HUES48 (cell line): ENCODE results near the gene ALOXE3.

Experiments used
- H3K27ac ChIP-seq: one replicate; pipeline ENCODE4 v1.7.0; 2013; ENCODE audit warnings: low read depth, low read length, inconsistent platforms
- H3K27me3 ChIP-seq: 2 replicates; pipeline ENCODE4 v1.6.1; 2013; ENCODE audit warnings: mild to moderate bottlenecking, low read length; ENCODE audit not compliant: control insufficient read depth, insufficient read depth
- H3K36me3 ChIP-seq: 2 replicates; pipeline ENCODE4 v1.6.1; 2013; ENCODE audit warnings: low read length; ENCODE audit not compliant: control insufficient read depth, insufficient read depth
- H3K4me1 ChIP-seq: 2 replicates; pipeline ENCODE4 v1.6.1; 2013; ENCODE audit warnings: mild to moderate bottlenecking, low read length; ENCODE audit not compliant: control insufficient read depth, insufficient read depth
- H3K4me3 ChIP-seq: 2 replicates; pipeline ENCODE4 v1.5.1; 2013; ENCODE audit warnings: mild to moderate bottlenecking, low read depth, low read length
- H3K9ac ChIP-seq: 2 replicates; pipeline ENCODE4 v1.6.1; 2013; ENCODE audit warnings: mild to moderate bottlenecking, low read depth, low read length, moderate library complexity
- H3K9me3 ChIP-seq: 2 replicates; pipeline ENCODE4 v1.6.1; 2013; ENCODE audit warnings: low read length; ENCODE audit not compliant: control insufficient read depth, insufficient read depth

Gene ALOXE3

DNA sequence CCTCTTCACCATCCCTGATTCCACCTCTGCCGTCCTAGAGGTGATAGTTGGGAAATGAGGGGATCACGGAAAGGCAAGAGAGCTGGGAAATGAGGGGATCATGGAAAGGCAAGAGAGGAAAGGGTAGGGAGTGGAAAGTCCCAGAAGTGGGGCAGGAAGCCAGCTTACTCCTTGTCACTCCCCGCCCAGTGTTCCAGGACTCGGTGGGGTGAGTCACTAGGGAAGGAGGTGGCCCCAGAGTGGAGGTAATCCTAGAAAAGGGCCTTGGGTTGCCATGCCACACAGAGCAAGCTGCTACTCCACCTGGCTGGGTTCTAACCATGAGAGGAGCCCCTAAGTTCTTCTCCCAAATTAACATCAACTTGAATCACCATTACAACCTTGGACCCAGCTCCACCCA, 14.8 kb downstream of the ALOXE3 start:
- no peaks in the 10 kb centered on the region for H3K4me1 ChIP-seq
- H3K36me3 ChIP-seq = no peaks in the 10 kb centered on the region
- H3K9me3 ChIP-seq = no peaks in the 10 kb centered on the region
- H3K9ac ChIP-seq = no peak overlapping the region
- H3K4me3 ChIP-seq = no peak overlapping the region
- peaks cover 6% of the 10 kb centered on the region for H3K27me3 ChIP-seq
- no peak overlapping the region for H3K27ac ChIP-seq

DNA sequence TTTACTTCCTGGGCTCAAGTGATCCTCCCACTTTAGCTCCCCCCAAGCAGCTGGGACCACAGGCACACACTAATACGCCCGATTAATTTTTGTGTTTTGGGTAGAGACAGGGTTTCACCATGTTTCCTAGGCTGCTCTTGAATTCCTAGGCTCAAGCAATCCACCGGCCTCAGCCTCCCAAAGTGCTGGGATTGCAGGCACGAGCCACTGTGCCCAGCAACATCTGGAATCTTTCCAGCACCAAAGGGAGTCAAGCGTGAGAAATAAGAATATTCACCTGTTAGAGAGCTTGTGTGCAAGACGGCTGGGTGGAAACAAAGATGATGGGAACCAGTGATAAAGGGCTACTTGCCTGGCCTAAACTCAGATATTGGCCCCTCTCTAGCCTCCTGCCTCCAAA, 16.6 kb downstream of the ALOXE3 start:
- no peak overlapping the region for H3K9ac ChIP-seq
- no peak overlapping the region for H3K27ac ChIP-seq
- no peaks in the 10 kb centered on the region for H3K4me1 ChIP-seq
- no peaks in the 10 kb centered on the region for H3K36me3 ChIP-seq
- no peaks in the 10 kb centered on the region for H3K27me3 ChIP-seq
- no peaks in the 10 kb centered on the region for H3K9me3 ChIP-seq
- no peak overlapping the region for H3K4me3 ChIP-seq

- Histone ChIP-seq H3K9ac (no peak overlapping the region), H3K27ac (no peak overlapping the region), H3K4me3 (no peak overlapping the region), H3K36me3 (no peaks in the 10 kb centered on the region), H3K27me3 (no peaks in the 10 kb centered on the region), H3K4me1 (no peaks in the 10 kb centered on the region), H3K9me3 (no peaks in the 10 kb centered on the region)
Observed at GRCh38 chr17:8100763-8101162, 17.6 kb downstream of the ALOXE3 start.

- H3K9ac ChIP-seq = no peak overlapping the region
- no peaks in the 10 kb centered on the region for H3K9me3 ChIP-seq
- no peaks in the 10 kb centered on the region; the same call in 1 of the 2 replicates for H3K27me3 ChIP-seq
- H3K27ac ChIP-seq = no peak overlapping the region
- H3K4me3 ChIP-seq = no peak overlapping the region
- no peaks in the 10 kb centered on the region for H3K4me1 ChIP-seq
- H3K36me3 ChIP-seq = no peaks in the 10 kb centered on the region
Observed at GRCh38 chr17:8100111-8100510, 18.2 kb downstream of the ALOXE3 start.

DNA sequence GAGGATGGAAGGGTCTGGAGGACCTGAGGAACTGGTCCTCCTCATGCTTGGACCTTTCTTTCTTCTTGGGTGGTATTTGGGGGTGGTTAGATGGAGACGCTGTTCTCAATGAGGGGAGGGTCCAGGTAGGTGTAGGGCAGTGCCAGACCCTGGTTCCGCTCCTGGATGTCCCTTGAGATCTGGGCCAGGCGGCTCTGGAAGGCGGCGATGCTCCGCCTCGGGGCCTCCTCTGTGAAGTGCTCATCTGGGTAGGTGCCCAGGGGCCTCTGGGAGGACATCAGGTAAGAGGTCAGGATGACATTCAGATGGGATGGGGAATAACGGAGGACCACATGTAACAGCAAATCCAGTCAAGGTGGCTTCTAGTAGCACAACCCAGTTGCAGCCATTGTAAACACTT, 21.8 kb downstream of the ALOXE3 start:
- Histone ChIP-seq H3K9me3 (no peaks in the 10 kb centered on the region), H3K27me3 (no peaks in the 10 kb centered on the region; the same call in 1 of the 2 replicates), H3K9ac (no peak overlapping the region), H3K4me1 (no peaks in the 10 kb centered on the region; the same call in 1 of the 2 replicates), H3K27ac (no peak overlapping the region), H3K36me3 (no peaks in the 10 kb centered on the region), H3K4me3 (no peak overlapping the region)

GRCh38 chr17:8095361-8095760, 23.0 kb downstream of the ALOXE3 start:
- H3K9me3 ChIP-seq = no peaks in the 10 kb centered on the region
- no peaks in the 10 kb centered on the region; the same call in 1 of the 2 replicates for H3K27me3 ChIP-seq

GRCh38 chr17:8091033-8091687, 27.2 kb downstream of the ALOXE3 start:
- Histone ChIP-seq H3K4me1 (no peaks in the 10 kb centered on the region; the same call in 1 of the 2 replicates), H3K27ac (no peak overlapping the region), H3K27me3 (no peaks in the 10 kb centered on the region; the same call in none of the 2 replicates), H3K36me3 (no peaks in the 10 kb centered on the region), H3K9me3 (no peaks in the 10 kb centered on the region), H3K4me3 (no peak overlapping the region), H3K9ac (no peak overlapping the region)

More at GRCh38 chr17:8095361-8095760, 23.0 kb downstream of the ALOXE3 start:
- Histone ChIP-seq H3K4me3 (no peak overlapping the region), H3K27ac (no peak overlapping the region), H3K9ac (no peak overlapping the region), H3K36me3 (no peaks in the 10 kb centered on the region), H3K4me1 (no peaks in the 10 kb centered on the region; the same call in 1 of the 2 replicates)

- no peaks in the 10 kb centered on the region for H3K36me3 ChIP-seq
- H3K4me3 ChIP-seq = no peak overlapping the region
- no peak overlapping the region for H3K9ac ChIP-seq
- no peaks in the 10 kb centered on the region; the same call in 1 of the 2 replicates for H3K4me1 ChIP-seq
- H3K27me3 ChIP-seq = no peaks in the 10 kb centered on the region; the same call in none of the 2 replicates
- no peak overlapping the region for H3K27ac ChIP-seq
- H3K9me3 ChIP-seq = no peaks in the 10 kb centered on the region
Observed at GRCh38 chr17:8089728-8090127, 28.6 kb downstream of the ALOXE3 start.

DNA sequence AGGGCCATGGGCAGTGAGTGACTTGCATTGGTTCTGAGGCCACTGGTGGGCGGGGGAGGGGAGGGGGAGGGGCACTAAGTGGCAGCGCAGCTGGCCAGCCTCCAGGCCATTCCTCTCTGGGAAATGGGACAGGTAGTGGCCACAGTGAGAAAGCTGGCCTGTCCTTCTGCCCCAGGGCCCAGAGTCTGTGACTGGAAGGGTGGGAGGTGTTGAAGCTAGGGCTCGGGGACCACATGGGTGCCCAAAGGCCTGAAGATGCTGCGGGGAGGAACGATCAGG, 30.4 kb downstream of the ALOXE3 start:
- H3K36me3 ChIP-seq = no peaks in the 10 kb centered on the region
- H3K9me3 ChIP-seq = no peaks in the 10 kb centered on the region
- H3K4me3 ChIP-seq = no peak overlapping the region
- no peak overlapping the region for H3K9ac ChIP-seq
- no peaks in the 10 kb centered on the region; the same call in none of the 2 replicates for H3K27me3 ChIP-seq
- no peaks in the 10 kb centered on the region for H3K4me1 ChIP-seq
- no peak overlapping the region for H3K27ac ChIP-seq

- no peaks in the 10 kb centered on the region for H3K9me3 ChIP-seq
- no peaks in the 10 kb centered on the region for H3K4me1 ChIP-seq
- no peak within 1 kb of the TSS for H3K27ac ChIP-seq
- no peak within 1 kb of the TSS for H3K4me3 ChIP-seq
- no peaks in the 10 kb centered on the region for H3K36me3 ChIP-seq
- no peaks in the 10 kb centered on the region; the same call in none of the 2 replicates for H3K27me3 ChIP-seq
- no peak within 1 kb of the TSS for H3K9ac ChIP-seq
Observed at GRCh38 chr17:8087075-8087951, 31.0 kb downstream of the ALOXE3 start, which contains the start of gene ALOX12B. TSS of gene ALOX12B (minus strand) at chr17:8087716. CDS start at chr17:8087442, 274 bp downstream.

- Histone ChIP-seq H3K4me1 (peaks cover 5% of the 10 kb centered on the region; the same call in 1 of the 2 replicates), H3K27ac (no peak overlapping the region), H3K36me3 (no peaks in the 10 kb centered on the region), H3K4me3 (no peak overlapping the region), H3K9ac (no peak overlapping the region), H3K9me3 (no peaks in the 10 kb centered on the region), H3K27me3 (peaks cover 4% of the 10 kb centered on the region)
Observed at GRCh38 chr17:8084250-8084649, 34.1 kb downstream of the ALOXE3 start.
